ENCODE data around the gene NAV1.

NAV1 gene

GRCh38 chr1:201504179-201504631 is 34.7 kb upstream of the NAV1 start:
- Histone ChIP-seq H3K4me1 (ENCODE audit: control extremely low read depth in 1 of 4, control insufficient read depth in 4 of 4, insufficient read depth in 4 of 4, low read length in 3 of 4) (peaks cover 1 to 47% (median 37%) of the 10 kb centered on the region in 4 experiments), H3K36me3 (ENCODE audit: control insufficient read depth in 4 of 4, insufficient read depth in 4 of 4, low read length in 3 of 4) (no peaks in the 10 kb centered on the region), H3K9me3 (ENCODE audit: control extremely low read depth in 1 of 5, control insufficient read depth in 4 of 5, insufficient read depth in 2 of 5, low read depth in 1 of 5, low read length in 4 of 5) (no peaks in the 10 kb centered on the region), H3K4me3 (ENCODE audit: control insufficient read depth in 1 of 7, extremely low read depth in 1 of 7, insufficient read depth in 4 of 7, low read depth in 2 of 7, low read length in 6 of 7) (no peak overlapping the region), H3K27ac (ENCODE audit: insufficient read depth in 1 of 2, low read depth in 1 of 2, low read length in 2 of 2, poor library complexity in 1 of 2, severe bottlenecking in 2 of 2) (no peak overlapping the region), H3K27me3 (replicated peaks in 2 of 5; ENCODE audit: control insufficient read depth in 4 of 5, insufficient read depth in 5 of 5, low read length in 4 of 5) (no peaks in the 10 kb centered on the region)
- ChIA-PET POLR2A (no interaction called here), CTCF (interaction anchor here (2.5 to 32.1 kb wide), 3 partner anchors 4 to 57 kb away, joined by 13 to 1059 read pairs (median 1059); partner anchors contain the start of gene CSRP1)
- 100% methylated on average over 1 of the region's 3 CpGs for WGBS (ENCODE audit: insufficient coverage)
- no peak for DNase-seq

- WGBS (ENCODE audit: insufficient coverage): 78% methylated on average over 6 of the region's 9 CpGs
- POLR2A ChIA-PET: no interaction called here
- CTCF ChIA-PET: interaction anchor here (2.5 to 32.1 kb wide), 3 partner anchors 3 to 58 kb away, joined by 13 to 1059 read pairs (median 1059); partner anchors contain the start of gene CSRP1
- Histone ChIP-seq H3K4me1 (ENCODE audit: control extremely low read depth in 1 of 4, control insufficient read depth in 4 of 4, insufficient read depth in 4 of 4, low read length in 3 of 4) (peaks cover 1 to 51% (median 41%) of the 10 kb centered on the region in 4 experiments), H3K4me3 (ENCODE audit: control insufficient read depth in 1 of 7, extremely low read depth in 1 of 7, insufficient read depth in 4 of 7, low read depth in 2 of 7, low read length in 6 of 7) (peak overlapping the region in 3 of 7 experiments; percentile 11 to 86 (median 77)), H3K9me3 (ENCODE audit: control extremely low read depth in 1 of 5, control insufficient read depth in 4 of 5, insufficient read depth in 2 of 5, low read depth in 1 of 5, low read length in 4 of 5) (no peaks in the 10 kb centered on the region), H3K36me3 (ENCODE audit: control insufficient read depth in 4 of 4, insufficient read depth in 4 of 4, low read length in 3 of 4) (no peaks in the 10 kb centered on the region), H3K27me3 (replicated peaks in 2 of 5; ENCODE audit: control insufficient read depth in 4 of 5, insufficient read depth in 5 of 5, low read length in 4 of 5) (no peaks in the 10 kb centered on the region), H3K27ac (ENCODE audit: insufficient read depth in 1 of 2, low read depth in 1 of 2, low read length in 2 of 2, poor library complexity in 1 of 2, severe bottlenecking in 2 of 2) (no peak overlapping the region)
- no peak for DNase-seq
These were observed 34.0 kb upstream of the NAV1 start for GRCh38 chr1:201504799-201505502.

GRCh38 chr1:201505503-201505890 is 33.4 kb upstream of the NAV1 start:
- DNase-seq: no peak
- no peaks in the 10 kb centered on the region for H3K9me3 ChIP-seq (ENCODE audit: control extremely low read depth in 1 of 5, control insufficient read depth in 4 of 5, insufficient read depth in 2 of 5, low read depth in 1 of 5, low read length in 4 of 5)
- WGBS (ENCODE audit: insufficient coverage): 5% methylated on average over 4 of the region's 4 CpGs
- ChIA-PET POLR2A (no interaction called here), CTCF (interaction anchor here (2.5 to 32.1 kb wide), 3 partner anchors 3 to 58 kb away, joined by 13 to 1059 read pairs (median 1059); partner anchors contain the start of gene CSRP1)
- H3K27ac ChIP-seq (ENCODE audit: insufficient read depth in 1 of 2, low read depth in 1 of 2, low read length in 2 of 2, poor library complexity in 1 of 2, severe bottlenecking in 2 of 2): peak overlapping the region in 1 of 2 experiments; percentile 3
- peak overlapping the region in 4 of 7 experiments; percentile 71 to 86 (median 78) for H3K4me3 ChIP-seq (ENCODE audit: control insufficient read depth in 1 of 7, extremely low read depth in 1 of 7, insufficient read depth in 4 of 7, low read depth in 2 of 7, low read length in 6 of 7)
- H3K4me1 ChIP-seq (ENCODE audit: control extremely low read depth in 1 of 4, control insufficient read depth in 4 of 4, insufficient read depth in 4 of 4, low read length in 3 of 4): peaks cover 1 to 51% (median 41%) of the 10 kb centered on the region in 4 experiments
- H3K36me3 ChIP-seq (ENCODE audit: control insufficient read depth in 4 of 4, insufficient read depth in 4 of 4, low read length in 3 of 4): no peaks in the 10 kb centered on the region
- H3K27me3 ChIP-seq (replicated peaks in 2 of 5; ENCODE audit: control insufficient read depth in 4 of 5, insufficient read depth in 5 of 5, low read length in 4 of 5): no peaks in the 10 kb centered on the region

- peak overlapping the region; percentile 54 to 72 for H3K27ac ChIP-seq (ENCODE audit: insufficient read depth in 1 of 2, low read depth in 1 of 2, low read length in 2 of 2, poor library complexity in 1 of 2, severe bottlenecking in 2 of 2)
- peaks cover 1 to 51% (median 41%) of the 10 kb centered on the region in 4 experiments for H3K4me1 ChIP-seq (ENCODE audit: control extremely low read depth in 1 of 4, control insufficient read depth in 4 of 4, insufficient read depth in 4 of 4, low read length in 3 of 4)
- no peak for DNase-seq
- peak overlapping the region in 6 of 7 experiments; percentile 67 to 86 (median 74) for H3K4me3 ChIP-seq (ENCODE audit: control insufficient read depth in 1 of 7, extremely low read depth in 1 of 7, insufficient read depth in 4 of 7, low read depth in 2 of 7, low read length in 6 of 7)
- POLR2A ChIA-PET: interaction anchor here (1.1 to 1.6 kb wide), 2 partner anchors 16 to 19 kb away, joined by 4 to 11 read pairs; no protein-coding TSS in a partner anchor
- H3K27me3 ChIP-seq (replicated peaks in 2 of 5; ENCODE audit: control insufficient read depth in 4 of 5, insufficient read depth in 5 of 5, low read length in 4 of 5): no peaks in the 10 kb centered on the region
- 86% methylated on average over 3 of the region's 3 CpGs for WGBS (ENCODE audit: insufficient coverage)
- H3K36me3 ChIP-seq (ENCODE audit: control insufficient read depth in 4 of 4, insufficient read depth in 4 of 4, low read length in 3 of 4): no peaks in the 10 kb centered on the region
- CTCF ChIA-PET: interaction anchor here (0.5 to 32.1 kb wide), 4 partner anchors 2 to 59 kb away, joined by 3 to 1059 read pairs (median 536); partner anchors contain the start of gene CSRP1
- no peaks in the 10 kb centered on the region for H3K9me3 ChIP-seq (ENCODE audit: control extremely low read depth in 1 of 5, control insufficient read depth in 4 of 5, insufficient read depth in 2 of 5, low read depth in 1 of 5, low read length in 4 of 5)
These were observed 32.8 kb upstream of the NAV1 start for GRCh38 chr1:201506092-201506491.

DNA sequence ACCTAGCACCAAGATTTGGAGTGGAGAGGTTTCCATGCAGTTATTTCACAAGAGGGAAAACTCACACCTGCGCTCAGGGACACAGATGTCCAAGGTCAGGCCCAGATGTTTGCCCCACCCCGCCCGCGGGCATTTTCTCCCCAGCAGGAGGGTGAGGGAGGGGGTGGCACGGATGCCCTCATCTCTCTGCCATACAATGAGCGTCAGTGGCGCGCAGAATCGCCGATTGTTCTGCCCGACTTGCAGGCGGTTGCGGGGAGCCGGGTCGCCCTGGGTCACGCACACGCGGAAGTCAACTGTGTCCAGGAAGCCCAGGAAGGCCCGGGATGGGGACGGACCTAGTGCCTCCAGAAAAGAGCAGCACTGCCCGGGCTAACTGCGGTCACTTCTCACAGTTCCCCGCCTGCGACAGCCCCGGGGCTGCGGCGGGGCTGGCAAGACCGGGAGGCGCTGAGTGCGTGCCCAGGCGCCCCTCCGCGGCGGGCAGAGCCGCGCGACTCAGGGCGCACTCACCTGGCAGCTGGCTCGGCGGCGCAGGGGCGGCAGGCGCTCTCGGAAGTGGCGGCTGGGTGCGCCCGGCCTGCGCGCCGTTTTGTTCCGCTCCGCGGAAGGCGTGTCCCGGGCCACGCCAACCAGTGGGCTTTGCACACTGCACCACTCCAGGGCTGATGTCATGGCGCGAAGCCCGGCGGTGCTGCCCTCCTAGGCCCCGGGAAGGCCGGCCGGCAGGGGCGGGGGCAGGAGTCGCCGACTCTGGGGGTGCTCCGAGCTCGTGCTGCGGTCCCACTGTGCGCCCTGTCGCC is 32.2 kb upstream of the NAV1 start, which contains the start of gene CSRP1:
Gene CSRP1 (minus strand): TSS at position 567 of the 803 bp plus-strand sequence. CDS start 10,820 bp downstream, outside the sequence.
- Histone ChIP-seq H3K27ac (ENCODE audit: insufficient read depth in 1 of 2, low read depth in 1 of 2, low read length in 2 of 2, poor library complexity in 1 of 2, severe bottlenecking in 2 of 2) (peak within 1 kb of the TSS; percentile 54 to 72), H3K36me3 (ENCODE audit: control insufficient read depth in 4 of 4, insufficient read depth in 4 of 4, low read length in 3 of 4) (no peaks in the 10 kb centered on the region), H3K4me3 (ENCODE audit: control insufficient read depth in 1 of 7, extremely low read depth in 1 of 7, insufficient read depth in 4 of 7, low read depth in 2 of 7, low read length in 6 of 7) (peak within 1 kb of the TSS; percentile 67 to 86 (median 76)), H3K27me3 (replicated peaks in 2 of 5; ENCODE audit: control insufficient read depth in 4 of 5, insufficient read depth in 5 of 5, low read length in 4 of 5) (no peaks in the 10 kb centered on the region), H3K9me3 (ENCODE audit: control extremely low read depth in 1 of 5, control insufficient read depth in 4 of 5, insufficient read depth in 2 of 5, low read depth in 1 of 5, low read length in 4 of 5) (no peaks in the 10 kb centered on the region), H3K4me1 (ENCODE audit: control extremely low read depth in 1 of 4, control insufficient read depth in 4 of 4, insufficient read depth in 4 of 4, low read length in 3 of 4) (peaks cover 1 to 53% (median 43%) of the 10 kb centered on the region in 4 experiments)
- POLR2A ChIA-PET: interaction anchor here (1.1 to 1.6 kb wide), 3 partner anchors 17 to 71 kb away, joined by 3 to 11 read pairs (median 4); no protein-coding TSS in a partner anchor
- WGBS (ENCODE audit: insufficient coverage): under 1% methylated on average over 65 of the region's 71 CpGs
- CTCF ChIA-PET: interaction anchor here (0.7 to 32.1 kb wide), 4 partner anchors 15 to 97 kb away, joined by 3 to 1059 read pairs (median 4); no protein-coding TSS in a partner anchor
- peak; percentile 80 to 91 (median 87) for DNase-seq

DNA sequence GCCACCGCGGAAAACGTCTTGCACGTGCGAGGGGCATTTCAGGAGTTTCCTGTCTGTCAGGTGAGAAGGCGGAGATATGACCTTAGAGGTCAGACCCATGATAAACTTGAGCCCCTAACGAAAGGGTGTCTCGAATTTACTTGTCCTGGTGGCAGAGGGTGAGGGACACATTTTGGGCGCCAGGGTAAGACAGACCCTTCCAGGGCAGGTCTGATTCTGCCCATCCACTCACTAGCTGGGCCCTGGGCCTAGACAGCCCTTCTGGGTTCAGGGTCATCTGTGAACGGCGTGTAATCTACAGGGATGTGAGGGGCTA is 31.6 kb upstream of the NAV1 start:
- Histone ChIP-seq H3K9me3 (ENCODE audit: control extremely low read depth in 1 of 5, control insufficient read depth in 4 of 5, insufficient read depth in 2 of 5, low read depth in 1 of 5, low read length in 4 of 5) (no peaks in the 10 kb centered on the region), H3K27ac (ENCODE audit: insufficient read depth in 1 of 2, low read depth in 1 of 2, low read length in 2 of 2, poor library complexity in 1 of 2, severe bottlenecking in 2 of 2) (peak overlapping the region; percentile 54 to 72), H3K4me3 (ENCODE audit: control insufficient read depth in 1 of 7, extremely low read depth in 1 of 7, insufficient read depth in 4 of 7, low read depth in 2 of 7, low read length in 6 of 7) (peak overlapping the region in 6 of 7 experiments; percentile 67 to 86 (median 74)), H3K36me3 (ENCODE audit: control insufficient read depth in 4 of 4, insufficient read depth in 4 of 4, low read length in 3 of 4) (no peaks in the 10 kb centered on the region), H3K4me1 (ENCODE audit: control extremely low read depth in 1 of 4, control insufficient read depth in 4 of 4, insufficient read depth in 4 of 4, low read length in 3 of 4) (peaks cover 1 to 55% (median 48%) of the 10 kb centered on the region in 4 experiments), H3K27me3 (replicated peaks in 2 of 5; ENCODE audit: control insufficient read depth in 4 of 5, insufficient read depth in 5 of 5, low read length in 4 of 5) (no peaks in the 10 kb centered on the region)
- POLR2A ChIA-PET: interaction anchor here (1.1 to 1.6 kb wide), 2 partner anchors 21 to 72 kb away, joined by 3 to 11 read pairs; no protein-coding TSS in a partner anchor
- WGBS (ENCODE audit: insufficient coverage): 25% methylated on average over 2 of the region's 11 CpGs
- CTCF ChIA-PET: interaction anchor here (0.7 to 32.1 kb wide), 4 partner anchors 16 to 97 kb away, joined by 3 to 1059 read pairs (median 4); no protein-coding TSS in a partner anchor
- DNase-seq: no peak
